ENCODE measurements around the gene HOXA9. TPM values are rescaled to one million over a fixed set of nuclear protein-coding genes. Genes with fewer than 3 reads are reported as not detected.

The HOXA9 gene
- polyA plus RNA-seq, 1 of the 3 experiments (the other 2 are of a cell fraction) = not detected

- H3K79me2 ChIP-seq (ENCODE audit: insufficient read depth) = no peaks in the 10 kb centered on the region
- peaks cover 97% of the 10 kb centered on the region for H3K27me3 ChIP-seq (ENCODE audit: insufficient read depth)
- H3K4me3 ChIP-seq (ENCODE audit: low read depth in 2 of 2, low read length in 1 of 2) = no peak overlapping the region
- CTCF ChIA-PET = interaction anchor here (0.6 to 8.7 kb wide), 22 partner anchors 9 to 1067 kb away, joined by 3 to 81 read pairs (median 13); partner anchors contain the start of genes HOXA13 and TAX1BP1
- no peaks in the 10 kb centered on the region for H3F3A ChIP-seq (replicated peaks; ENCODE audit: insufficient read depth)
- no peaks in the 10 kb centered on the region for H3K36me3 ChIP-seq (replicated peaks in 1 of 2; ENCODE audit: control insufficient read depth in 1 of 2, insufficient read depth in 2 of 2, low read length in 1 of 2)
- peaks cover 0 to 21% of the 10 kb centered on the region in 2 experiments; a peak in 1 of 4 replicates for H3K4me1 ChIP-seq (ENCODE audit: control insufficient read depth in 1 of 2, insufficient read depth in 2 of 2, low read depth in 1 of 2, low read length in 1 of 2)
- no peak overlapping the region for H3K27ac ChIP-seq (ENCODE audit: low read depth in 2 of 2, low read length in 1 of 2)
- no peak overlapping the region for H3K4me2 ChIP-seq
- 24% methylated on average over 4 of the region's 4 CpGs for WGBS (ENCODE audit: low lambda C conversion rate)
- POLR2A ChIA-PET = interaction anchor here (0.7 to 0.9 kb wide), 2 partner anchors 9 to 11 kb away, joined by 3 to 4 read pairs; no protein-coding TSS in a partner anchor
- no peak for DNase-seq
- no peak overlapping the region for H3K9ac ChIP-seq
- TF ChIP-seq CHD2 (IDR thresholded peaks at IDR 0.05; ENCODE audit: low read length, partially characterized antibody) = no peak
- TF ChIP-seq, protein P1, sequence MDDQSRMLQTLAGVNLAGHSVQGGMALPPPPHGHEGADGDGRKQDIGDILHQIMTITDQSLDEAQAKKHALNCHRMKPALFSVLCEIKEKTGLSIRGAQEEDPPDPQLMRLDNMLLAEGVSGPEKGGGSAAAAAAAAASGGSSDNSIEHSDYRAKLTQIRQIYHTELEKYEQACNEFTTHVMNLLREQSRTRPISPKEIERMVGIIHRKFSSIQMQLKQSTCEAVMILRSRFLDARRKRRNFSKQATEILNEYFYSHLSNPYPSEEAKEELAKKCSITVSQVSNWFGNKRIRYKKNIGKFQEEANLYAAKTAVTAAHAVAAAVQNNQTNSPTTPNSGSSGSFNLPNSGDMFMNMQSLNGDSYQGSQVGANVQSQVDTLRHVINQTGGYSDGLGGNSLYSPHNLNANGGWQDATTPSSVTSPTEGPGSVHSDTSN (IDR thresholded peaks at IDR 0.05) = no peak
- no peak for TF ChIP-seq YY1 (IDR thresholded peaks at IDR 0.05; ENCODE audit: low read depth)
- TF ChIP-seq, protein P2, sequence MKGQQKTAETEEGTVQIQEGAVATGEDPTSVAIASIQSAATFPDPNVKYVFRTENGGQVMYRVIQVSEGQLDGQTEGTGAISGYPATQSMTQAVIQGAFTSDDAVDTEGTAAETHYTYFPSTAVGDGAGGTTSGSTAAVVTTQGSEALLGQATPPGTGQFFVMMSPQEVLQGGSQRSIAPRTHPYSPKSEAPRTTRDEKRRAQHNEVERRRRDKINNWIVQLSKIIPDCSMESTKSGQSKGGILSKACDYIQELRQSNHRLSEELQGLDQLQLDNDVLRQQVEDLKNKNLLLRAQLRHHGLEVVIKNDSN (IDR thresholded peaks at IDR 0.05; ENCODE audit: borderline replicate concordance, low read depth) = no peak
- TF ChIP-seq SMC3 (IDR thresholded peaks at IDR 0.05; ENCODE audit: low read depth, low read length) = no peak
- no peak for TF ChIP-seq REST (IDR thresholded peaks at IDR 0.05; ENCODE audit: low read depth, low read length)
- no peak for TF ChIP-seq SIN3A (IDR thresholded peaks at IDR 0.05; ENCODE audit: borderline replicate concordance, low read depth, low read length)
- no peak for TF ChIP-seq TEAD4 (IDR thresholded peaks at IDR 0.05; ENCODE audit: borderline replicate concordance, insufficient read depth)
- no peak for TF ChIP-seq CTCF (IDR thresholded peaks at IDR 0.05)
- TF ChIP-seq ELF1 (IDR thresholded peaks at IDR 0.05) = no peak
- no peak for TF ChIP-seq MEF2A (IDR thresholded peaks at IDR 0.05; ENCODE audit: borderline replicate concordance, low read depth)
- TF ChIP-seq TCF12 (IDR thresholded peaks at IDR 0.05) = no peak
- no peak for TF ChIP-seq MAX (IDR thresholded peaks at IDR 0.05; ENCODE audit: low read depth)
- TF ChIP-seq EZH2phosphoT487 (IDR thresholded peaks at IDR 0.05; ENCODE audit: borderline replicate concordance, low read depth) = no peak
- TF ChIP-seq EP300 (IDR thresholded peaks at IDR 0.05; ENCODE audit: borderline replicate concordance in 1 of 2, low read depth in 1 of 2, low read length in 1 of 2) = no peak
- no peak for TF ChIP-seq TAF1 (IDR thresholded peaks at IDR 0.05; ENCODE audit: borderline replicate concordance, low read depth, low read length)
- no peak for TF ChIP-seq GABPA (IDR thresholded peaks at IDR 0.05; ENCODE audit: low read depth)
- TF ChIP-seq NRF1 (IDR thresholded peaks at IDR 0.05; ENCODE audit: low read depth, low read length) = no peak
- no peak overlapping the region for H2AFZ ChIP-seq (ENCODE audit: low read depth)
- H4K20me1 ChIP-seq (ENCODE audit: insufficient read depth) = no peaks in the 10 kb centered on the region; the same call in 1 of the 2 replicates
- H3K9me2 ChIP-seq = no peaks in the 10 kb centered on the region
- H3K9me3 ChIP-seq = no peaks in the 10 kb centered on the region
Measured at GRCh38 chr7:27208998-27209397, 43.7 kb upstream of the HOXA9 start.
